ENCODE data around the gene CEP192. TPM values are rescaled to one million over a fixed set of nuclear protein-coding genes. Genes with fewer than 3 reads are reported as not detected.

Gene CEP192
- total RNA-seq, 4 donors from 2014 or later, result 21.9 to 44.6 (median 36.9) TPM

DNA sequence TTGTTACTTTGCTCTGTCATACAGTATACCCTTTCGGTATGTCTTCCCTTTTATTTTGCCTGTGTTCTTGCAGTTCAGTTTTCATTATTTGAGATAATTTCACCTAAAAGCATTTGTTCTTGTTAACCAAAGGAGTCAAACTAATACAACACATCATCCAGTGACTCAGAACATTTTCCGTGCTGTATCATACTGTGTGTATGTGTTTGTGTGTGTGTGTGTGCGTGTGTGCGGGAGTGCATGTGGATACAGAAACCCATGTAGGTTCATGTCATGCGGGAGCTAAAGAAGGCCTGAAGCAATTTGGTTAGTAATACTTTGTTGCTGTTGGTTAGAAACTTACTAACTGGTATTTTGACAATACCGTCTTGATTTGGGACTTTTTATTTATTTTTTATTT is 60.0 kb downstream of the CEP192 start:
- no peak for DNase-seq
- TF ChIP-seq, protein P1, sequence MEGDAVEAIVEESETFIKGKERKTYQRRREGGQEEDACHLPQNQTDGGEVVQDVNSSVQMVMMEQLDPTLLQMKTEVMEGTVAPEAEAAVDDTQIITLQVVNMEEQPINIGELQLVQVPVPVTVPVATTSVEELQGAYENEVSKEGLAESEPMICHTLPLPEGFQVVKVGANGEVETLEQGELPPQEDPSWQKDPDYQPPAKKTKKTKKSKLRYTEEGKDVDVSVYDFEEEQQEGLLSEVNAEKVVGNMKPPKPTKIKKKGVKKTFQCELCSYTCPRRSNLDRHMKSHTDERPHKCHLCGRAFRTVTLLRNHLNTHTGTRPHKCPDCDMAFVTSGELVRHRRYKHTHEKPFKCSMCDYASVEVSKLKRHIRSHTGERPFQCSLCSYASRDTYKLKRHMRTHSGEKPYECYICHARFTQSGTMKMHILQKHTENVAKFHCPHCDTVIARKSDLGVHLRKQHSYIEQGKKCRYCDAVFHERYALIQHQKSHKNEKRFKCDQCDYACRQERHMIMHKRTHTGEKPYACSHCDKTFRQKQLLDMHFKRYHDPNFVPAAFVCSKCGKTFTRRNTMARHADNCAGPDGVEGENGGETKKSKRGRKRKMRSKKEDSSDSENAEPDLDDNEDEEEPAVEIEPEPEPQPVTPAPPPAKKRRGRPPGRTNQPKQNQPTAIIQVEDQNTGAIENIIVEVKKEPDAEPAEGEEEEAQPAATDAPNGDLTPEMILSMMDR (IDR thresholded peaks at IDR 0.05), result no peak
- no peak for TF ChIP-seq POLR2A (IDR thresholded peaks at IDR 0.05)

GRCh38 chr18:13051950-13052349 is 60.8 kb downstream of the CEP192 start:
- TF ChIP-seq POLR2A (IDR thresholded peaks at IDR 0.05), result no peak
- TF ChIP-seq, protein P1 (IDR thresholded peaks at IDR 0.05), result no peak
- peak in 2 of 3 donors; percentile 64 to 68 for DNase-seq
- H3K36me3 ChIP-seq, result peaks cover 0 to 74% (median 0%) of the 10 kb centered on the region in 3 donors
- no peaks in the 10 kb centered on the region for H3K4me1 ChIP-seq
- no peaks in the 10 kb centered on the region for H3K9me3 ChIP-seq
- no peak overlapping the region for H3K4me3 ChIP-seq
- no peaks in the 10 kb centered on the region for H3K27me3 ChIP-seq
- peak overlapping the region in 1 of 4 donors; percentile 38 for H3K27ac ChIP-seq

More for the DNA sequence above, 60.0 kb downstream of the CEP192 start:
- Histone ChIP-seq H3K27ac (no peak overlapping the region), H3K36me3 (peaks cover 0 to 70% (median 0%) of the 10 kb centered on the region in 3 donors), H3K9me3 (no peaks in the 10 kb centered on the region), H3K27me3 (no peaks in the 10 kb centered on the region), H3K4me3 (no peak overlapping the region), H3K4me1 (no peaks in the 10 kb centered on the region)

GRCh38 chr18:13054336-13054735 is 63.2 kb downstream of the CEP192 start:
- Histone ChIP-seq H3K4me3 (no peak overlapping the region), H3K27ac (no peak overlapping the region), H3K9me3 (no peaks in the 10 kb centered on the region), H3K36me3 (peaks cover 0 to 74% (median 0%) of the 10 kb centered on the region in 3 donors), H3K27me3 (no peaks in the 10 kb centered on the region), H3K4me1 (no peaks in the 10 kb centered on the region)
- no peak for DNase-seq
- no peak for TF ChIP-seq POLR2A (IDR thresholded peaks at IDR 0.05)
- TF ChIP-seq, protein P1 (IDR thresholded peaks at IDR 0.05), result no peak

GRCh38 chr18:13061630-13062189 is 70.5 kb downstream of the CEP192 start:
- no peak overlapping the region for H3K27ac ChIP-seq
- no peak for TF ChIP-seq POLR2A (IDR thresholded peaks at IDR 0.05)
- TF ChIP-seq, protein P1 (IDR thresholded peaks at IDR 0.05), result no peak
- H3K27me3 ChIP-seq, result no peaks in the 10 kb centered on the region
- no peak for DNase-seq
- no peaks in the 10 kb centered on the region for H3K4me1 ChIP-seq
- H3K36me3 ChIP-seq, result peaks cover 0 to 71% (median 0%) of the 10 kb centered on the region in 3 donors
- H3K9me3 ChIP-seq, result no peaks in the 10 kb centered on the region
- H3K4me3 ChIP-seq, result no peak overlapping the region

DNA sequence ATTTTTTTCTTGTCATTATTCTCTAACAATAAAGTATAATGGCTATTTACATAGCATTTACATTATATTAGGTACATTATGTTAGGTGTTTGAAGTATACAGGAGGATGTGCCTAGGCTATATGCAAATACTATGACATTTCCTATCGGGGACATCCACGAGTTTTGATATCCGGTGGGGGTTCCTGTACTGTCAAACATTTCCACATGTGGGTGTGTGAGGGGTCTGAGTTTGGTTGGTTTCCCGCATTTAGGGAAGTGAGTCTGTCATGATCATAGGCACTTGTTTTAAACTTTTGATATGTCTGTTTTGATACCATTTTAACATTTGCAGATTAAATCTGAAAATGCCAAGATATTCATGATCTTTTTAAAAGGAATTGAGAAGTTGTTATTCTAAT is 76.0 kb downstream of the CEP192 start:
- Histone ChIP-seq H3K4me1 (no peaks in the 10 kb centered on the region), H3K27me3 (no peaks in the 10 kb centered on the region), H3K9me3 (no peaks in the 10 kb centered on the region), H3K27ac (no peak overlapping the region), H3K4me3 (no peak overlapping the region), H3K36me3 (peaks cover 0 to 67% (median 3%) of the 10 kb centered on the region in 3 donors)
- TF ChIP-seq, protein P1 (IDR thresholded peaks at IDR 0.05), result no peak
- TF ChIP-seq POLR2A (IDR thresholded peaks at IDR 0.05), result no peak
- no peak for DNase-seq
